K562 (cell line): ENCODE results near the gene CLIP2. TPM values are rescaled to one million over a fixed set of nuclear protein-coding genes. Genes with fewer than 3 reads are reported as not detected.

Source experiments
- ATAC-seq: fragments of 200-7000 bp; cut with Tn5 transposase; 3 replicates; pipeline ENCODE4 v1.9.1; 2020; ENCODE audit warnings: moderate library complexity
- BruUV-seq: library from RNA; stranded (reverse); fragments of 400-500 nt; replicated peaks from 2 replicates; lab custom pipeline; 2021; lab: Mats Ljungman, UMichigan
- CTCF ChIA-PET: fragments of 300-600 bp; formaldehyde crosslinking; extraction: SDS; loops from one replicate; lab custom pipeline; 2021; ENCODE audit warnings: low intra/inter-chr PET ratio; lab: Yijun Ruan, JAX
- POLR2A ChIA-PET: fragments of 300-600, 350-650 bp; sonication (Branson Sonifier 250); formaldehyde crosslinking; extraction: SDS; loops from one replicate; lab custom pipeline; 2021; ENCODE audit warnings: antibody characterized with exemption, inconsistent platforms; lab: Yijun Ruan, JAX
- DNase-seq, 4 experiments: peaks; one replicate each; pipeline versions ENCODE4 v3.0.0 to v3.0.0-alpha.2; 2011 to 2018; ENCODE audit warnings: low spot score in 3 of 4, mixed read lengths in 3 of 4; ENCODE audit errors: extremely low read depth in 1 of 4
- FAIRE-seq: peaks from 2 replicates; lab custom pipeline; 2011; peaks lifted over from hg19 to GRCh38; lab: Jason Lieb, UNC
- H2AFZ ChIP-seq: 2 replicates; pipeline ENCODE4 v1.6.0; 2011; ENCODE audit warnings: low read depth, low read length, control low read depth, inconsistent platforms
- H3K27ac ChIP-seq: fragments of 200-600 bp; 3 replicates; pipeline ENCODE4 v1.8.0; 2011; ENCODE audit warnings: low read depth, mild to moderate bottlenecking, control low read depth, inconsistent platforms, low read length, moderate library complexity, mixed read lengths; ENCODE audit errors: extremely low read depth
- H3K27me3 ChIP-seq, 2 experiments: fragments of 300-600 bp in 1 of 2; 2 replicates in 1 of 2; 3 replicates in 1 of 2; pipeline versions ENCODE4 v1.6.0 to v1.8.0; 2011; ENCODE audit warnings: inconsistent platforms in 2 of 2, low read length in 2 of 2, mild to moderate bottlenecking in 1 of 2, mixed read lengths in 1 of 2, moderate library complexity in 1 of 2; ENCODE audit not compliant: control insufficient read depth in 2 of 2, insufficient read depth in 2 of 2
- H3K36me3 ChIP-seq: fragments of 300-600 bp; 3 replicates; pipeline ENCODE4 v1.8.0; 2011; ENCODE audit warnings: mild to moderate bottlenecking, low read length, inconsistent platforms; ENCODE audit not compliant: control insufficient read depth, insufficient read depth
- H3K4me1 ChIP-seq, 2 experiments: fragments of 200-600 bp in 1 of 2; replicated peaks in 1 of 2; 2 replicates in 1 of 2; 3 replicates in 1 of 2; pipeline versions ENCODE4 v1.5.1 to v1.8.0; 2011; ENCODE audit warnings: inconsistent platforms in 2 of 2, low read length in 2 of 2, mild to moderate bottlenecking in 1 of 2, mixed read lengths in 1 of 2, moderate library complexity in 1 of 2; ENCODE audit not compliant: control insufficient read depth in 2 of 2, insufficient read depth in 2 of 2
- H3K4me2 ChIP-seq: 2 replicates; pipeline ENCODE4 v1.6.1; 2011; ENCODE audit warnings: low read length, control low read depth, inconsistent platforms, mixed read lengths; ENCODE audit not compliant: insufficient read depth
- H3K4me3 ChIP-seq: fragments of 200-600 bp; sonication (generic), shearing (Covaris generic); 2 replicates; pipeline ENCODE4 v1.5.1; 2016; ENCODE audit warnings: control low read depth, inconsistent platforms
- H3K79me2 ChIP-seq: fragments of 200-600 bp; 3 replicates; pipeline ENCODE4 v1.8.0; 2011; ENCODE audit warnings: low read length, inconsistent platforms; ENCODE audit not compliant: control insufficient read depth, insufficient read depth
- H3K9ac ChIP-seq, 2 experiments: 2 replicates each; pipeline versions ENCODE4 v1.6.0 to v1.6.1; 2011; ENCODE audit warnings: low read depth in 2 of 2, low read length in 2 of 2, control low read depth in 1 of 2, inconsistent platforms in 1 of 2, mild to moderate bottlenecking in 1 of 2, mixed read lengths in 1 of 2; ENCODE audit not compliant: insufficient read depth in 1 of 2
- H3K9me1 ChIP-seq: one replicate; pipeline ENCODE4 v1.6.0; 2011; ENCODE audit warnings: inconsistent platforms, mild to moderate bottlenecking, low read length, moderate library complexity; ENCODE audit not compliant: control insufficient read depth, insufficient read depth
- H3K9me3 ChIP-seq: replicated peaks from 2 replicates; pipeline ENCODE4 v1.5.1; 2011; ENCODE audit warnings: low read depth, low read length, inconsistent platforms; ENCODE audit not compliant: control insufficient read depth, insufficient read depth
- H4K20me1 ChIP-seq: replicated peaks from 2 replicates; pipeline ENCODE4 v1.6.1; 2011; ENCODE audit warnings: low read length, inconsistent platforms, mixed read lengths; ENCODE audit not compliant: control insufficient read depth, insufficient read depth
- EP400 ChIP-seq: fragments of 450-650 bp; IDR thresholded peaks from 2 replicates; pipeline ENCODE4 v1.6.1; 2017; ENCODE audit warnings: antibody characterized with exemption, mild to moderate bottlenecking, moderate library complexity
- FOSL1 ChIP-seq: fragments of 200-800 bp; sonication (Bioruptor generic); conservative IDR thresholded peaks from 2 replicates; pipeline ENCODE4 v1.6.1; 2016; ENCODE audit warnings: missing genetic modification characterization, missing compliant biosample characterization
- POLR3A ChIP-seq: IDR thresholded peaks from 2 replicates; pipeline ENCODE4 v1.6.1; 2011; ENCODE audit warnings: borderline replicate concordance, mild to moderate bottlenecking, moderate library complexity; ENCODE audit not compliant: insufficient read length, insufficient read depth; ENCODE audit errors: extremely low read depth
- ZBED1 ChIP-seq: IDR thresholded peaks from 2 replicates; pipeline ENCODE4 v1.6.1; 2014
- ZNF121 ChIP-seq: sonication (generic); formaldehyde crosslinking; conservative IDR thresholded peaks from 2 replicates; pipeline ENCODE4 v1.8.0; 2022; ENCODE audit warnings: missing genetic modification reagents
- ZNF589 ChIP-seq: fragments of 200-800 bp; sonication (Bioruptor generic); IDR thresholded peaks from 2 replicates; pipeline ENCODE4 v1.6.1; 2016; ENCODE audit warnings: low read depth, missing genetic modification characterization, missing compliant biosample characterization
- ZNF668 ChIP-seq: fragments of 250-450 bp; sonication (Bioruptor Pico); IDR thresholded peaks from 2 replicates; pipeline ENCODE4 v1.8.0; 2022; ENCODE audit warnings: mild to moderate bottlenecking, inconsistent platforms
- WGBS: fragments of 100-300 bp; shearing (Covaris generic); methylation state at CpG from one replicate; pipeline ENCODE4 v1.1.6; 2016; ENCODE audit warnings: low coverage, mixed read lengths; ENCODE audit not compliant: insufficient coverage; ENCODE audit errors: missing lambda C conversion rate; 5-methylcytosine and 5-hydroxymethylcytosine counted together
- in situ Hi-C: fragments of 300-500 bp; cut with MboI; formaldehyde crosslinking; loops from 4 replicates; pipeline ENCODE4 v1.15.0; 2018; ENCODE audit warnings: inconsistent platforms, mixed read lengths
- intact Hi-C: fragments of 100-400 bp; cut with micrococcal nuclease; formaldehyde crosslinking; loops from 2 replicates; pipeline ENCODE4 v1.14.2; 2022
- polyA plus RNA-seq, 8 experiments: library from polyadenylated mRNA; depleted of rRNA in 4 of 8; stranded (reverse) in 5 of 8; unstranded in 3 of 8; fragments of >200 nt; fragmentation: Nextera tagmentation in 2 of 8; fragmentation: Illumina TruSeq in 1 of 8; extraction: Ambion mirVana in 2 of 8; extraction: Trizol in 1 of 8; gene quantifications; 2 replicates each; pipeline versions ENCODE4 v1.2.1 to v1.2.3, GENCODE V29; 2011 to 2014; ENCODE audit warnings: inconsistent platforms in 1 of 8, missing spikeins in 1 of 8
- total RNA-seq, 7 experiments: library from RNA; depleted of rRNA in 6 of 7; stranded (reverse); fragments of >200 nt in 6 of 7; fragmentation: Illumina TruSeq in 2 of 7; extraction: Trizol in 2 of 7; gene quantifications; 2 replicates each; pipeline versions ENCODE4 v1.2.1 to v1.2.3, GENCODE V29; 2011 to 2021; ENCODE audit warnings: low replicate concordance in 1 of 7

Gene CLIP2
- total and polyA plus RNA-seq, 9 of the 15 experiments (the other 6 are each of a cell fraction or from before 2014, with no cell fraction given): 0.07 to 5.4 (median 2.1) TPM

DNA sequence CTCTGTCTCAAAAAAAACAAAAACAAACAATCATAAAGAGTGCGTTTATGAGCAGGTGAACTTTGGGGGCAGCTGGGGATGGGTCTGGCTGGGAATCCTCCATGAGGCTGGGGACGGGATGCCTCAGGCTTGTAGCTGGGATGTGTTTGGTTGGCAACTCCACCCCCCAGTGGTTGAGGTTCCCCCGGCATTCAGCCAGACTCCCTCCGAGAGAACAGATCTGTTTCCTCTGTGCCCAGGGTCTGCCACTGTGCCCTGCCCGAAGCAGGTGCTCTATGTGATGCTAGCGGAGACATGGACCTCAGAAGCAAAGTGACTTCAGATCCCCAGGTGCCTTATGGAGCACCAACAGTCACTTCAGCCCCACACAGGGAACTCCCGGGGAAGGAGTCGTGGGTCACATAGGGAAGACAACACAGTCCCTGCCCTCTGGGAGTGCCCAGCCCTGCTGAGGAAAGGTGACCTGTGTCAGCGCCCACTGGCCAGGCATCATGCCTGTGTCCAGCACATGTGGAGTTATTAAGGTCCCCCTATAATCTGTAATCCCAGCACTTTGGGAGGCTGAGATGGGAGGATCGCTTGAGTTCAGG is 135.2 kb downstream of the CLIP2 start:
- POLR2A ChIA-PET: no interaction called here
- DNase-seq (no peak), FAIRE-seq (no peak), ATAC-seq (no peak)
- in situ Hi-C loops (loop anchor here (25.0 kb wide), 1 partner anchor 613 kb away; no protein-coding TSS in a partner anchor), intact Hi-C loops (no loop called here)
- Histone ChIP-seq H3K27me3 (peaks cover 0 to 20% of the 10 kb centered on the region in 2 experiments; a peak in 3 of 5 replicates), H3K9me1 (no peaks in the 10 kb centered on the region), H3K9me3 (no peaks in the 10 kb centered on the region), H3K4me1 (no peaks in the 10 kb centered on the region), H3K36me3 (no peaks in the 10 kb centered on the region), H3K79me2 (no peaks in the 10 kb centered on the region), H2AFZ (no peak overlapping the region), H3K27ac (no peak overlapping the region), H3K4me2 (no peak overlapping the region), H3K9ac (no peak overlapping the region), H4K20me1 (no peaks in the 10 kb centered on the region), H3K4me3 (no peak overlapping the region)
- TF ChIP-seq EP400: no peak
- TF ChIP-seq ZNF668 (CRISPR knock-in tag): no peak
- no peak for TF ChIP-seq FOSL1 (tag)
- TF ChIP-seq POLR3A: no peak
- TF ChIP-seq ZNF121: peak; percentile 59; the same call in 1 of the 2 replicates
- no peak for TF ChIP-seq ZBED1
- TF ChIP-seq ZNF589: no peak
- CTCF ChIA-PET: no interaction called here
- 7% methylated on average over 10 of the region's 10 CpGs for WGBS
- BruUV-seq: no TSS peak
